ENCODE measurements around the gene RRP8.
A peak's percentile ranks its signal among the peaks of the same experiment; 100 is the strongest.

Gene RRP8

DNA sequence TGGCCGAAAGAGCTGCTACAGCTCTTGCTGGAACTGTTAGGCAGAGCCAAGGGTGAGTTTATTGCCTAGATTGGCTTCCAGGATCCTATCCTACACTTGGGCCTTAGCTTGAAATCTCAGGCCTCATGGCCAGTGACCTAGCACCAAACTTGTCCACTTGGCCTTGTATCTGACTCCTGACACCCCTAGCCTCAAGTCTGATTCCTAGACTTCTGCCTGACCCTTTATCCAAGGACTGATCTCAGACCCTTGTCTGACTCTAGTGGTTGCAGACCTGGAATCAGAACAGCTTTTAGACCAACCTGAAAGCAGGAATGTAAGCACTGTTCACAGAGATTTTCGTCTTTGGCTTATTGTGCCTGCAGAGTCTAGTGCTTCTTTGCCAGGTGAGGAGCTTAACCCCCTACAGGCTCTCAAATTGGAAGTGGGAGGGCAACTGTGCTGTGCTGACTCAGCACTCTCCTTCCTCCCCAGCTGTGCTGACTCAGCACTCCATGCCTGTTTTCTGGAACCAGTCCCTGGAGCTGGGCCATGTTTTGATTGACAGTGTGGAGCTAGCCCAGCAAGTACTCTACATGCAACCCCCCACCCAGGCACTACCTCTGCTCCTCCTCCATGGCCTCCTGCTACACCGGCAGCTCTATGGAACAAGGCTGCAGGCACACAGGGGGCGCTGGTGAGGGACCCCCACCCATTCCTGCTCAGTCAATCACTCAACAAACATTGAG lies 35.1 kb downstream of the RRP8 start:
- DNase-seq (ENCODE audit: low spot score) = peak; percentile 58

DNA sequence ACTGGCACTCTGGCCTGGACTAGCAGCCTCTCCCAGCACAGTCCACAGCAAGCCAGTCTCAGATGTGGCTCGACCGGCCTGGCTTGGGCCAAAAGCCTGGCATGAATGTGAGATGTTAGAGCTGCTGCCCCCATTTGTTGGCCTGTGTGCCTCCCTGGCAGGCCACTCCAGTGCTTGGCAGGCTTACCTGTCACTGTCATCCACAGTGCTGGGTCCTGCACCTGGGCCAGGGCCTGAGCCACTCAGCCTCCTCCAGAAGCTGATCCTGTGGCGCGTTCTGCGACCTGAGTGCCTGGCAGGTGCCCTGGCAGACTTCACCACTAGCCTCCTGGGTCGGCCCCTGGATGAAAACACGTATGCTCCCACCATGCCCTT lies 36.1 kb downstream of the RRP8 start:
- no peak for DNase-seq (ENCODE audit: low spot score)

DNA sequence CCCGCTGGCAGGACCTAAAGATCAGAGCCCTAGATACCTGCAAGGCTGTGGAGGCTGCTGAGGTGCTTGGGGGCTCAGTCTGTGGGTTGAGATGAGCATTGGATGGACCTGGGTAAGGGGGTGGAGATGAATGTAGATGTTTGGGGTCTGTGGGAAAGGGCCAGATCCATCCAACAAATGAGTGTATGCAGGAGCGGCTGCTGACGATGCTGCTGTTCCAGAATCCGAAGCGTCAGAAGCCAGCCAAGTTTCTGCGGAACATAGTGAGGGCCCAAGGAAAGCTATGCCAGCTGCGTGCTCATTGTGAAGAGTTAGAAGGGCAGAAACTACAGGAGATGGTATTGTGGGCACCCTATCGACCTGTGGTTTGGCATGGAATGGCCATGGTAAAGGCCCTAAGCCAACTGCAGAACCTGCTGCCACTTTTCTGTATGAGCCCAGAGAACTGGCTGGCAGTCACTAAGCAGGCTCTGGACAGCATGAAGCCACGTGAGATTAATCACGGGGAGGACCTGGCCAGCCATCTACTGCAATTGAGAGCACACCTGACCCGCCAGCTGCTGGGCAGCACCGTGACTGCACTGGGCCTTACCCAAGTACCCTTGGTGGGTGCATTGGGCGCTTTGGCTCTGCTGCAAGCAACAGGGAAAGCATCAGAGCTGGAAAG lies 36.6 kb downstream of the RRP8 start:
- no peak for DNase-seq (ENCODE audit: low spot score)

DNA sequence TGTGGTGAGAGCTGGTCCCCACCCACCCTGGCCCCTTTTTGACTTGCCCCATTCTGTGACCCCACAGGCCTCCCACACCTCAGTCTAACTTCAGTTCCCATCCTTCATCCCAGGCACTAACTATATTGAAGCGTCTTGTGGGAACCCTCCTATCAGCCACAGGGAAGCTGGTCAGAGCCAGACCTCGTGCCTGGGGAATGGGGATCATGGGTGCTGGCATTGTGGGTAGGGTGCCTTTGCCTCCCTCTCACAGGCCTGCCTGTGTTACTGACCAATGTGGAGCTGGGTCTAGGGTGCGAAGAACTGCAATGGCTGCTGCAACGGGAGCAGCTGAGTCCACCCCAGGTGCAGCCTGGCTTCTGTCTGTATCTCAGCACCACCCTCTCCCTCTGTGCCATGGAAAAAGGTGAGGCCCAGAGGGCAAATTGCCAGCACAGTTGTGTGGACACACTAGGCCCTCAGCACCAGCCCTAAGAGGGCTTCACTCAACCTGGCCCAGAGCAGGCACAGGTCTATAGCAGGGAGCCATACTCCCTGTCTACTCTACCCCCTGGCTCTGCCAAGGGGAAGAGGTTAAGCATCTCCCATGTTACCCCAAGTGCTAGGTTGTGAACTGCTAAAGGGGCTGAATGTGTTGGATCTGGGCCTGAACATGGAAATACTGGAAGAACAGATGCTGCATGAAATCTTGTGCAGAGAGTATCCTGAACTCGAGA lies 37.3 kb downstream of the RRP8 start:
- DNase-seq (ENCODE audit: low spot score) = no peak

DNA sequence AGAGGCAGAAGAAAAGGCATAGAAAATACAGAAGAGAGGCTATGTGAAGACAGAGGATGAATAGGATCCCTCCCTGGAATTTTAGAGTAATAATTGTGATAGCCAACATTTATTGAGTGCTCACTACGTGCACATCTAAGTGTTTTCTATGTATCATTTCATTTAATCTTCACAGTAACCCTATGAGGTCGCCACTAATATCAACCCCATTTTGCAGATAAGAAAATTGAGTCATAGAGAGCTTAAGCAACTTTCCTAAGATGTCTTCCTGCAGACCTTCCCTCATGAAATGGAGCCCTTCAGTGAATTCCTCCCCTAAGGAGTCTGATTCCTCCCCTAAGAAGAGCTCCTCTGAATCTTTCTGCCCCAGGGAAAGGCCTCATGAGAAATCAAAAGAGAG lies 38.1 kb downstream of the RRP8 start:
- no peak for DNase-seq (ENCODE audit: low spot score)

DNA sequence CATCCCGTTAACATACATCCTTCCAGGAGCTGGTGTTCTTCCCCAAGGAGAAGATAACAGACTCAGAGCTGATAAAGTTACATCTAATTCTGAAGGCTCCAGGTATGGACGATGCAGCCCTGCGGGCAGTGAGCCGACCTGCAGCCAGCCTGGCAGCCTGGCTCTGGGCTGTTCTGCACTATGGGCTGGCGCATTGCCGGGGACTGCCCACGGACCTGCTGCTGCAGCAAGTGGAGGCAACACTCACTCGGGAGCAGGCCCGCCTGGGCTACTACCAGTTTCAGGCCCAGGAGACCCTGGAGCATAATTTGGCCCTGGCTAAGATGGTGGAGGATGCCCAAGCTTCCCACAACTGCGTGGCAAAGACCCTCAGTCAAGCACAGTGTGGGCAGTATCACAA lies 39.7 kb downstream of the RRP8 start:
- no peak for DNase-seq (ENCODE audit: low spot score)

DNA sequence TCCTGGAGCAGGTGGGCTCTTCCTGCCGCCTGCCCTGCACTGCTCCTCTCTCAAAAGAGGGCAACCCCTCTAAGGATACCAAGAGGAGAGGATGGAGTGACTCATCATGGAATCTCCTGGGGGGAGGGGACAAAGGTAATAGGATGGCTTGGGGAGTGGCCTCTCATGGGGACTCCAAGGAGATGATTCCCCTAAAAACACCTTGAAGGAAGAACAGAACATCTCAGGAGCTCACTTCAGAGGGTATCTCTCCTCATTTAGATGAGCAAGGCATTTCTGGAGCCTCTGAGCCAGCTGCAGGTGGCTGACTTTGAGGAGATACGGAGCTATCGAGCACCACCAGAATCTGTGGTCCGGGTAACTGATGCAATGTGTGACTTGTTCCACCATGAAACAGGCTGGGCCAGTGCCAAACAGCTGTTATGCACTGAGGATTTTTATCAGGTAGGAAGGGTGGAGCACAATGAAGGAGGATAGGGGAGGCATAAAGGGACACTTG lies 40.2 kb downstream of the RRP8 start:
- no peak for DNase-seq (ENCODE audit: low spot score)

DNA sequence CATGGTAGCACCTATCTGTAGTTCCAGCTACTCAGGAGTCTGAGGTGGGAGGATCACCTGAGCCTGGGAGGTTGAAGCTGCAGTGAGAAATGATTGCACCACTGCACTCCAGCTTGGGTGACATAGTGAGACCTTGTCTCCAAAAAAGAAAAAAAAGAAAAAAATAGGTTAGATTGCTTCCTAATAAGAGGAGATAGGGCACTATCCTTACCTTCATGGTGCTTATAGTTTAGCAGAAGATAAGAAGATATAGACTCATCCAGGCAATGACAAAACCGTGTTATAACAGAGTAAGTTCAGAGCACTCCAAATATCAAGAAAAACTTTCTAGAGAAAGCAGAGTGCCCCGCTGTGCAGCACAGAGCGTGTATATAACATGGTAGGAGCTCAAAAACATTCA lies 42.1 kb downstream of the RRP8 start:
- no peak for DNase-seq (ENCODE audit: low spot score)

DNA sequence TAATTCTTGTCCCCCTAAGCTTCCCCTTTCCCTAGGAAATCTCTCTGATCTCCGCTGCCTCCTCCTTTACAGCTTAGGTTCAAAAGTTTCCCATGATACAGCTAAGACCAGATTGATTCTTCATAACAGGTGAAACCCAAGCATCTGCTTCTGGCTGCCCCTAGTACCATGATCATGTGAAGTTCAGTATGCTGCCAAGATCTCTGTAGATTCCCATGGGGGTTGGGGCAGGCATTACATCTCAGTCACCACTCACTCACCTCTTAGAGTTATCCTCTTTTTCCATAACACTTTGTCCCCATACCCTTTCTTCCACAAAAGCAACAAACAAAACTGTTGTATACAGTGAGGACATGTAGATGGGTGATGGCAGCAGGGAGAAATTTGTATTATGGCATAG lies 44.0 kb downstream of the RRP8 start:
- no peak for DNase-seq (ENCODE audit: low spot score)

DNA sequence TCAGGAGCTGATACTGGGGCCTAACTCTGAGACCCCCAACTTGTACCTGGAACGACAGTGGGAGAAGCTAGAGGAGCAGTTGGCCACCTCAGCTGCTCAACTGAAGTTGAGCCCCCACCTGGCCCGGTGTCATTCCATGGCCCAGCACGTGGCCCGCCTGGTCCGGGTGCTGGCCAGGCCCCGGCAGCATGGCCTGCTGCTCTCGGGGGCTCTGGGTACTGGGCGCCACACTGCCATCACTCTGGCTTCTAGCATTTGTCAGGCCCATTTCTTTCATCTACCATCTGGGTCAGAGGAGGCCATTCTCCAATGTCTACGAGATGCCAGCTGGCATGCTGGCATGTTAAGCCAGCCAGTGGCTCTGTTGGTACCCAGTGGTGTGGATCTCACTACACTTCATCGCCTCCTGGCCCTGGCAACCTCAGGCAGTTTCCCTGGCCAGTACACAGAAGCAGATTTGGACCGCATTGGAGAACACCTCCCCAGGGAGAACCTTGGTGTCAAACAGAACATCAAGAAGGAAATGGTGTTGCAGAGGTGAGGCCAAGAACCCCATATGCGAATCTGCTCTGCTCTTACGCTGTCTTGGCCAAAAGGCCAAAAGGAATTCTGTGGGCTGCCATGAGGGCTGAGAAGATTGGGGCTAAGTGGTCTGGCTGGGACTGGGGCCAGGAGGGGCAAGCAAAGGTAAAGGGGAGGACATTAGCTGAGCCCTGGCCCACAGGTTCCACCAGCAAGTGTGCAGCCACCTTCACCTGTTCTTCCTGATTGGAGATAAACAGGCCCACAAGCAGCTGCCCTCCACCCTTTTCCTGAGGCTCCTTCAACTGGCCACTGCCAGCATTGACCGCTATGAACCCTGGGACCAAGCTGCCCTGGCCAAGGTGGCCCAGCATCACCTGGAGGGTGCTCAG lies 45.4 kb downstream of the RRP8 start:
- no peak for DNase-seq (ENCODE audit: low spot score)

DNA sequence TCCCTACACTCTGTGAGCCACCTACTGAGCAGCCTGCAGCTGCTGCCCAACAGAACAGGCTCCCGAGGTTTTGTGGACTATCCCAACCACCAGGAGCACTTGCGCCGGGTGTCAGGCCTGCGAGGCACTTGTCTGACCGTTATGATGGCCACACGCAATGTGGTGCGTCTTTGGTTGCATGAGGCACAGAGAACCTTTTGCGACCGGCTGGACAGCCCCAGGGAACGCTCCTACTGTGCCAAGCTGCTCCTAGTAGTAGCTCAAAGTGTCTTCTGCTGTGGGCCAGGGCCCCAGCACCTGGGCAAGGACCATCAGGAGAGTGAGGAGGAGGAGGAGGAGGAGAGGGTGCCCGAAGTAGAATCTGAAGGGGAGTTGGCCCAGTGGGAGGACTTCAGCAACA lies 46.4 kb downstream of the RRP8 start:
- no peak for DNase-seq (ENCODE audit: low spot score)

DNA sequence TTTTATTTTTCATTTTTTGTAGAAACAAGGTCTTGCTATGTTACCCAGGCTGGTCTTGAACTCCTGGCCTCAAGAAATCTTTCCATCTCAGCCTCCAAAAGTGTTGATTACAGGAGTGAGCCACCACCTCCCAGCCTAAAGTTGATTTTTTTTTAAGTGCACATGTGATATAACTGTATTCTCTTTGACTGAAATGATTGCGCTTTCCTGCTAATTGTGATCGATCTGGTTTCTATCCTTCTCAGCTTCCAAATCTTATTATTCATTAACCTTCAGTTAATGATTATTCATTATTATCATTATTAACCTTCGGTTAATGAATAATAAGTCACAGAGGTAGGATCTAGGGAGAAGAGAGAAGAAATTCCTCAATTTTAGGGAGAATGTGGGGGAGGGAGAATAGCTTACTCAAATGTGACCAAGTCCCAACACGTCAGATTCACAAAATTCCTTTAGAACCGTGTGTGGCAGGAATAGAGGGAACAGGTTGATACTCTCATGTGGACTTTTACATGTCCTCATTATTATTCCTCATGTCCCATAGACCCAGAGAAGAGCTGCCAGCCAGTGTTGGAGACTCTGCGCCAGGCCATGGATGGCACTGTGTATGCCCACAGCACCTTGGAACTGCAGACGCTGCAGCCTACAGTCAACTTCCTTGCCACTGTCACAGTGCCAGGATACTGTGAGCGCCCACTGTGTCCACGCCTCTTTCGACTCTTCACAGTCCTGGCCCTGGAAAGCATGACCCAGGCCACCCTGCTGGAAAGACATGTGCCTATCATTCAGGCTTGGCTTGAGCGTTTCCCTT lies 47.1 kb downstream of the RRP8 start:
- no peak for DNase-seq (ENCODE audit: low spot score)

DNA sequence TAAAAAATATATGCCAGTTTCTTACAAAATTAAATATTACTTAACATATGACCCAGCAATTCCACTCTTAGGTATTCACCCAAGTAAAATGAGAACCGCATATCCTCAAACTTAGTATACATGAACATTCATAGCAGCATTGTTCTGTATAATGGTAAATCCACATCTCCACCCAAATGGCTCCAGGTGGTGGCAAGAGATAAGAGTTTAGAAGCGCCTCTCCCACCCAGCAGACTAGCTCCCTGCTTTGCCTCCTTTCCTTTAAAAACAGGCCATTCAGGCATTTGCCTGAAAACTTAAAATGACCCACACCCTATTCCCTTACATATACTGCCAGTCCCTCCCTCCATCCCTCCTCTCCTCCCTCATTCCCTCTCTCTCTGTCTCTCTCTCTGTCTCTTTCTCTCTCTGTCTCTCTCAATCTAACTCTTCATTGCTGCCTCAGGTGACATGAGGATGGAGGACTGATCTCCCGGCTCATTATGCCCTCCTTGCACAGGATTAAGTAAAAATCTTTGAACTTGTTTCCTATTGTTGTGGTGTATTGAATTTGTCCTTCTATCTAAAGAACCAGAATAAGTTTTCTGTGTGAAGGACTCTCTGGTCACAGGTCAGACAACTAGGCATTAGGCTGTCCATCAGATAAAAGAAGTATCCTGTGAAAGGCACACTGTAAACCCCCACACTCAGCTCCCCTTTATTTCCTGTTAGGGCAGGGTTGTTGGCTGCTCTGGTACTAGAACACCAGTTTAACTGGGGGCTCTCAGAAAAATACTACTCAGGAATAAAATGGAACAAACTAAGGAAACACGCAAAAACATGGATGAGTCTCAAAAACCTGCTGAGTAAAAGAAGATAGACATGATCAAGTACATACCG lies 48.3 kb downstream of the RRP8 start:
- DNase-seq (ENCODE audit: low spot score) = no peak

DNA sequence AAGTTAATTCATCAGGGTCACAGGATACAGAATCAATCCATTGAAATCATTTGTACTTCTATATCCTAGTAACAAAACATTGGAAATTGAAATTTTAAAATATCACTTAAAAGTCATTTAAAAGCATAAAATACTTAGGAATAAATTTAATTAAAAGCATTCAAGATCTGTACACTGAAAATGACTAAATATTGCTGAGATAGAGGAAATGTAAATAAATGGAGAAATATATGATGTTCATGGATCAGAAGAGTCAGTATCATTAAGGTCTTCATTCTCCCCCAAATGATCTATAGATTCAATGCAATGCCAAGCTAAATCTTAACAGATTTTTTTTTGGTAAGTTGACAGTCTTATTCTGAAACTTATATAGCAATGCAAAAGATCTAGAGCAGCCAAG lies 49.8 kb downstream of the RRP8 start:
- DNase-seq (ENCODE audit: low spot score) = no peak

DNA sequence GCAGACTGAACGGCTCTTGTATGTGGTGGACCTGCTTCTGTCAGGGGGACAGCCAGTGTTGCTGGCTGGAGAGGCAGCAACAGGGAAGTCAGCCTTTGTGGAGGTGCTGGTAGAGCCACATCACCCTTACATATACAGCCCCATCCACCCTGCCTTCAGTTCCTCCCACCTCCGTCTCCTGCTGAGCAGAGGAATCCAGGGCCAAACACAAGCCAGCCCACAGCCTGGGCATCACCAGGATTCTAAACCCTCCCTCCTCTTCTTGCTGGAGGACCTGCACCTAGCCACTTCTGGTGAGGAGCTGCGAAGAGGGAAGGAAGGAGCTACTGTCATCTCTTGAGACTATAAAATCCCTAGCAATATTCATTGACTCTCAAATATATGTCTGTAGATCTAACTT lies 54.8 kb downstream of the RRP8 start:
- no peak for DNase-seq (ENCODE audit: low spot score)

DNA sequence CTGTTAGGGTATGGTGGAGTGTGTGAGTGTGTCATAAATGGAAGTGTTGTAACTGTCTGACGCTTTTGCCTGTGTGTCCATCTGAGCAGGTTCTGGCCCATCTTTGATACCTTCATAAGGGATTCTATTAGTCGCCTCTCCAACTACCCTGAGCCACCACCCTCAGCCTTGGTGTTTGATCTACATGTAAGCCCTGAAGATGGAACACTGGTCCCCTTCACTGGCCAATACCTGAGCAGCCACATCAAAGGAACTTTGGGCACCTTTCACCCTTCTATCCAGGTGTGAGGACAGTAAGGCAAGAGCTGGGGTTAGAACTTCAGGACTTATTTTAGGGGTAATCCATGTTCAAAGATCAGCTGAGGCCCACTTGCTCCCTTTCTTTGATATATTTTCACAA lies 55.3 kb downstream of the RRP8 start:
- no peak for DNase-seq (ENCODE audit: low spot score)

DNA sequence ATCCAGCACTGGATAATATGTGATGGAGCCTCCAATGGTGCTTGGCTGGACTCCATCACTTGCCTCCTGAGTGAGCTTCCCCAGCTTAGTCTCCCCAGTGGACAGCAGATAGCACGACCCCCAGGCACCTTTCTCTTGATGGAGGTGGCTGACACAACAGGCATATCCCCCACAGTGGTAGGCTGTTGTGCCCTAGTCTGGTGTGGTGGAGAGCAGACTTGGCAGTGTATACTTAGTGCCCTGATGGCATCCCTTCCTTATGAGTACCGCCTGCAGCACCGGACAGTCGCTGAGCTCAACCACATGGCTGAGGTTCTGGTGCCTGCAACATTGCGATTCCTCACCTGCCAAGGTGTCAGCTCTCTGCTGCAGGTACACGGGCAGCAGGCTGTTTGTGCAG lies 56.2 kb downstream of the RRP8 start:
- no peak for DNase-seq (ENCODE audit: low spot score)

DNA sequence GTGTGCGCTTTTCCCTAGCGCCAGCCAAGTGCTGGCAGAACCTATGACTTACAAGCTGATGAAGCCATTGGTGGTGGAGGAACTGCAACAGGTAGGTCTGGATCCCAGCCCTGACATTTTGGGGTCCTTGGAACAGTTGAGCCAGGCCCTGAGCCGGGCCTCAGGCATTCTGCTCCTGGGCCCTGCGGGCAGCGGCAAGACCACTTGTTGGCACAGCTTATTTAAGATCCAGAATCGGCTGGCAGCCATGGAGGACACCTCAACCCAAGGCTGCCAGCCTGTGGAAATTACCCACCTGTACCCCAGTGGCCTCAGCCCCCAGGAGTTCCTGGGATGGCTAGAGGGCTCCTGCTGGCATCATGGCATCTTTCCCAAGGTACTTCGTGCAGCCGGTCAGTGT lies 56.7 kb downstream of the RRP8 start:
- no peak for DNase-seq (ENCODE audit: low spot score)

DNA sequence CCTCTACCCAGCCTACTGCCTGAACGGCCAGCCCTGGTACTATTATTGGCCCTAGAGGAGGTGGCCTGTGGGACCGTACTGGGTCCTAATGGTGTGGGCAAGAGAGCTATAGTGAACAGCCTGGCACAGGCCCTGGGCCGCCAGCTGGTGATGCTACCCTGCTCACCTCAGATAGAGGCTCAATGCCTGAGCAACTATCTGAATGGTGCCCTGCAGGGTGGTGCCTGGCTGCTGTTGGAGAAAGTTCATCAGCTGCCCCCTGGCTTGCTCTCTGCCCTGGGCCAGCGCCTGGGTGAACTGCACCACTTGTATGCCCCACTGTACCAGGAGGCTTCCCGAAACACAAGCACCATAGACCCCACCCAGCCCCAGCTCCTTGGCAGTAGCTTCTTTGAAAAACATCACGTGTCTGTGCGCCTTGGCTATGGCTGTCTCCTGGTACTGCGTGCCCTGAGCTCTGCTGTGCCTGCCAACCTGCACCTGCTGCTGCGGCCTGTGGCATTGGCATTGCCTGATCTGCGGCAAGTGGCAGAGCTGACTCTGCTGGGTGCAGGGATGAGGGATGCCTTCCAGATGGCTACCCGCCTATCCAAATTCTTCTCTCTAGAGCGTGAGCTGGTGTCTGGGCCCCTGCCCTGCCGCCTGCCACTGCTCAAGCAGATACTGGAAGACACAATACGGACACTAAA lies 57.4 kb downstream of the RRP8 start:
- DNase-seq (ENCODE audit: low spot score) = no peak
